ENCODE results near the gene TBCD.

DNA sequence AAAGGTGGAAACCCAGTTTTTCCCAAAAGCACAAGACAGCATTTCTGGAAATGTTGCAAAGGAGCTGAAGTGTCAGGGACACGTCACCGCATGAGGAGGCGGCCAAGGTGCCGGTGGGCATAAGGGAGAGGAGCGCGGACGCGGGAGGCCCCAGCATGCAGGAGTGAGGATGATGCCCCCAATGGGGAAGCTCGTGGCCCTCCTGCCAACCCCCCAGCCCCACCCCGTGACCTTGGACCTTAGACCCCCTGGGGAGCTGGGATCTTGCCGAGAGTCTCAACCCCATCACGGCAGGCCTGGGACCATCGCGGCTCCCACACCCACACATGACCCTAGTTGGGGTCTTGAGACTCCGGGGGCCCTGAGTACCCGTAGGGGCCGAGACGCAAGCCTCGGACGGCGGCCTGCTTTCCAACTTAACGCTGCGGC lies 208.1 kb downstream of the TBCD start:
- TF ChIP-seq, protein P1, sequence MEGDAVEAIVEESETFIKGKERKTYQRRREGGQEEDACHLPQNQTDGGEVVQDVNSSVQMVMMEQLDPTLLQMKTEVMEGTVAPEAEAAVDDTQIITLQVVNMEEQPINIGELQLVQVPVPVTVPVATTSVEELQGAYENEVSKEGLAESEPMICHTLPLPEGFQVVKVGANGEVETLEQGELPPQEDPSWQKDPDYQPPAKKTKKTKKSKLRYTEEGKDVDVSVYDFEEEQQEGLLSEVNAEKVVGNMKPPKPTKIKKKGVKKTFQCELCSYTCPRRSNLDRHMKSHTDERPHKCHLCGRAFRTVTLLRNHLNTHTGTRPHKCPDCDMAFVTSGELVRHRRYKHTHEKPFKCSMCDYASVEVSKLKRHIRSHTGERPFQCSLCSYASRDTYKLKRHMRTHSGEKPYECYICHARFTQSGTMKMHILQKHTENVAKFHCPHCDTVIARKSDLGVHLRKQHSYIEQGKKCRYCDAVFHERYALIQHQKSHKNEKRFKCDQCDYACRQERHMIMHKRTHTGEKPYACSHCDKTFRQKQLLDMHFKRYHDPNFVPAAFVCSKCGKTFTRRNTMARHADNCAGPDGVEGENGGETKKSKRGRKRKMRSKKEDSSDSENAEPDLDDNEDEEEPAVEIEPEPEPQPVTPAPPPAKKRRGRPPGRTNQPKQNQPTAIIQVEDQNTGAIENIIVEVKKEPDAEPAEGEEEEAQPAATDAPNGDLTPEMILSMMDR (IDR thresholded peaks at IDR 0.05) = no peak
- TF ChIP-seq POLR2A (IDR thresholded peaks at IDR 0.05; ENCODE audit: low read length) = no peak
- TF ChIP-seq ZC3H11A (IDR thresholded peaks at IDR 0.05) = no peak
- TF ChIP-seq HOXA7 (CRISPR knock-in tag; IDR thresholded peaks at IDR 0.05) = no peak
- no peak for TF ChIP-seq EHMT2 (IDR thresholded peaks at IDR 0.05; ENCODE audit: low read depth)
